ENCODE results near the gene FMNL2.
"Not testable (repeated sequence)": the region's sequence is repeated elsewhere in the genome, so short reads cannot be mapped to it uniquely, and the experiment has no call there.

The FMNL2 gene

GRCh38 chr2:152376385-152376784, 41.4 kb downstream of the FMNL2 start:
- peak; percentile 43 for DNase-seq

- DNase-seq = no peak
Observed at GRCh38 chr2:152376968-152377367, 42.0 kb downstream of the FMNL2 start.

GRCh38 chr2:152379089-152379488, 44.1 kb downstream of the FMNL2 start:
- DNase-seq = no peak

GRCh38 chr2:152380261-152381055, 45.5 kb downstream of the FMNL2 start:
- no peak for DNase-seq

GRCh38 chr2:152383702-152384101, 48.7 kb downstream of the FMNL2 start:
- no peak for DNase-seq

- no peak for DNase-seq
Observed at GRCh38 chr2:152384992-152385391, 50.0 kb downstream of the FMNL2 start.

- DNase-seq = peak; percentile 61
Observed at GRCh38 chr2:152385650-152386049, 50.7 kb downstream of the FMNL2 start.

- DNase-seq = no peak
Observed at GRCh38 chr2:152386266-152386665, 51.3 kb downstream of the FMNL2 start.

GRCh38 chr2:152387041-152387440, 52.1 kb downstream of the FMNL2 start:
- DNase-seq = no peak

- not testable (repeated sequence) for DNase-seq
Observed at GRCh38 chr2:152388269-152388668, 53.3 kb downstream of the FMNL2 start.

GRCh38 chr2:152389483-152389882, 54.5 kb downstream of the FMNL2 start:
- no peak for DNase-seq

GRCh38 chr2:152390837-152391236, 55.9 kb downstream of the FMNL2 start:
- no peak for DNase-seq

GRCh38 chr2:152391318-152391717, 56.3 kb downstream of the FMNL2 start:
- no peak for DNase-seq

GRCh38 chr2:152393377-152393776, 58.4 kb downstream of the FMNL2 start:
- no peak for DNase-seq

GRCh38 chr2:152394326-152394725, 59.4 kb downstream of the FMNL2 start:
- no peak for DNase-seq

GRCh38 chr2:152395103-152395502, 60.1 kb downstream of the FMNL2 start:
- no peak for DNase-seq

- no peak for DNase-seq
Observed at GRCh38 chr2:152395572-152395971, 60.6 kb downstream of the FMNL2 start.

GRCh38 chr2:152396051-152396511, 61.1 kb downstream of the FMNL2 start:
- DNase-seq = no peak

GRCh38 chr2:152396763-152397162, 61.8 kb downstream of the FMNL2 start:
- DNase-seq = no peak

GRCh38 chr2:152399003-152399402, 64.0 kb downstream of the FMNL2 start:
- no peak for DNase-seq

- no peak for DNase-seq
Observed at GRCh38 chr2:152400607-152401214, 65.7 kb downstream of the FMNL2 start.

- DNase-seq = no peak
Observed at GRCh38 chr2:152402780-152403759, 68.1 kb downstream of the FMNL2 start.
